ENCODE measurements around the gene P4HA2.
A peak's percentile ranks its signal among the peaks of the same experiment; 100 is the strongest.

The P4HA2 gene

GRCh38 chr5:132203464-132203818 is 24.2 kb downstream of the P4HA2 start:
- TF ChIP-seq, protein P1, sequence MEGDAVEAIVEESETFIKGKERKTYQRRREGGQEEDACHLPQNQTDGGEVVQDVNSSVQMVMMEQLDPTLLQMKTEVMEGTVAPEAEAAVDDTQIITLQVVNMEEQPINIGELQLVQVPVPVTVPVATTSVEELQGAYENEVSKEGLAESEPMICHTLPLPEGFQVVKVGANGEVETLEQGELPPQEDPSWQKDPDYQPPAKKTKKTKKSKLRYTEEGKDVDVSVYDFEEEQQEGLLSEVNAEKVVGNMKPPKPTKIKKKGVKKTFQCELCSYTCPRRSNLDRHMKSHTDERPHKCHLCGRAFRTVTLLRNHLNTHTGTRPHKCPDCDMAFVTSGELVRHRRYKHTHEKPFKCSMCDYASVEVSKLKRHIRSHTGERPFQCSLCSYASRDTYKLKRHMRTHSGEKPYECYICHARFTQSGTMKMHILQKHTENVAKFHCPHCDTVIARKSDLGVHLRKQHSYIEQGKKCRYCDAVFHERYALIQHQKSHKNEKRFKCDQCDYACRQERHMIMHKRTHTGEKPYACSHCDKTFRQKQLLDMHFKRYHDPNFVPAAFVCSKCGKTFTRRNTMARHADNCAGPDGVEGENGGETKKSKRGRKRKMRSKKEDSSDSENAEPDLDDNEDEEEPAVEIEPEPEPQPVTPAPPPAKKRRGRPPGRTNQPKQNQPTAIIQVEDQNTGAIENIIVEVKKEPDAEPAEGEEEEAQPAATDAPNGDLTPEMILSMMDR (conservative IDR thresholded peaks at IDR 0.05) = no peak

DNA sequence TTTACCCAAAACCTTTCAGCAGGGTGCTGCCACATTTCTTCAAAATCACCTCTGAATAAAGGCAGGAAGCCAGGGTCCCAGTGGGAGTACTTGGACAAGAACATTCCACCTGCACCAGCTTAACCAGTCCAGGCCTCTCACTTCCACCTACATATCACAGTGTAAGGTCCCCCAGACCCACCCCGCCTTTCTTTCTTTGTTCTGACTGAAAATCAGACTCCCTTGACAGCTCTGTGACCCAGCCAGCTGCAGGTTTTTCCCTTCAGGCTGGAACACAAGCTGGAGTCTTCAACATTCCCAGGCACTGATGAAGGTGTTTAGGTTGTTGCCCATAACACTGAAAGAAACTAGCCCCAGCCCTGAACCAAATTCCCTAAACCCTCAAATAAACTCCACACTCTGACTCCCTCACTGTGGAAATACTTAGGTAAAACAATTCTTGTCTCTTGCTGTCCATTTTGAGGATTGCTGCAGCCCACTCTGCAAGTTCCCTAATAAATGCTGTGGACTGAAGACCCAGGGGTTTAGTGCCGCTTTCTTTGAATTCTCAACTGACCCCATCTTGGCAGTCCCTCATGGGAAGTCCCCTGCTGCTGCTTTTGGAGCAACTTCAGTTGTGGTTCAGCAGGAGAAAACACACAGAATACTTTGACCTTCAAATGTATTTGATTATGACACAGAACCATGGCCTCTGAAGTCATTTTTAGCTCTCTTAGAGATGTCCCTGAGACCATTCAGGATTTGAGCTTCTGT is 24.8 kb downstream of the P4HA2 start:
- TF ChIP-seq, protein P1 (conservative IDR thresholded peaks at IDR 0.05) = no peak
- H3K27ac ChIP-seq = no peak overlapping the region

More at GRCh38 chr5:132203464-132203818, 24.2 kb downstream of the P4HA2 start:
- no peak overlapping the region for H3K27ac ChIP-seq

DNA sequence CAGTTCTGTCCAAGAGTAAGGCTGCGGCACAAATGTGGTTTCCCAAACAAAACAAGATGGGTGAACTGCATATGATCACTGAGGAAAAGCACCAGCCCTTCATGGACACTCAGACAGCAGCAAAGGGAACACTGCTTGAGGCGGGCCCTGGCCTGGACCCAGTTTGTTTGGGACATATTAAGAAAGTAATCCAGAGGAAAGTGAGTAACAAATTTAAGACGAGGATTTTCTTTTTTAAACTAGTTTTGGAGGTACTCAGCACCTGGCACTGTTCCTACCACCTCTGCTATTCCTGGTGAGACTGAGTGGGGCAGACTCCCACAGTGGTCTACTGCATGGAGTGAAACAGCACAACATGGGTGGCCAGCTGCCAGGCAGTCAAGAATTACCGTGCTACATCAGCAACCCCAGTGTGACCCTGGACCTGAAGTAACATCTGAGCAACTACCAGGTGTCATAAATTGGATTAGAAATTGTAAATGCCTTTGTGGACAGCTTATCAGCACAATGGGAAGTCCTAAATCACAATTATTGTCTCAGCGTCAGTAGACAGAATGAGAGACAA is 28.5 kb downstream of the P4HA2 start:
- TF ChIP-seq, protein P1 (conservative IDR thresholded peaks at IDR 0.05) = no peak
- H3K27ac ChIP-seq = no peak overlapping the region

DNA sequence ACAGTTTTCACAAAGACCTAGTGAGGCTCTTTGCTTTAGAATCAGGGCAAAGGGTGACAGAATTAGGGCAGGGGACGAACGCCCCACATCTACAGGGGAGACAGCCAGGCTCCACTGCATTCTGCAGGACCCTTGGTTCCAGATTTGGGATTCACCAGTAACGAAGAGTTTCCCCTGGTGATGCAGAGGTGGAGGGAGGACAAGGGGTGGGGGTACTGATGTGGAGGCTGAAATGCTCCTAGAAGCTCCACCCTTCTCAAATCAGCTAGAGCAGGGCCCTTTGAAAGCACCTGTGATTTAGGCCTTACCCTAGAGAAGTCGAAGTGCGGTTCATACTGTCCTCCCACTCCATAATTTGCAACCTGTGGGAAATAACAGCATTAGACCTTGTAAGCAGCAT is 29.1 kb downstream of the P4HA2 start:
- TF ChIP-seq, protein P1 (conservative IDR thresholded peaks at IDR 0.05) = no peak
- no peak overlapping the region for H3K27ac ChIP-seq

- TF ChIP-seq, protein P1 (conservative IDR thresholded peaks at IDR 0.05) = no peak
- no peak overlapping the region for H3K27ac ChIP-seq
Observed at GRCh38 chr5:132195727-132196126, 31.9 kb downstream of the P4HA2 start.

- TF ChIP-seq, protein P1 (conservative IDR thresholded peaks at IDR 0.05) = no peak
- no peak overlapping the region for H3K27ac ChIP-seq
Observed at GRCh38 chr5:132193165-132193694, 34.4 kb downstream of the P4HA2 start.

DNA sequence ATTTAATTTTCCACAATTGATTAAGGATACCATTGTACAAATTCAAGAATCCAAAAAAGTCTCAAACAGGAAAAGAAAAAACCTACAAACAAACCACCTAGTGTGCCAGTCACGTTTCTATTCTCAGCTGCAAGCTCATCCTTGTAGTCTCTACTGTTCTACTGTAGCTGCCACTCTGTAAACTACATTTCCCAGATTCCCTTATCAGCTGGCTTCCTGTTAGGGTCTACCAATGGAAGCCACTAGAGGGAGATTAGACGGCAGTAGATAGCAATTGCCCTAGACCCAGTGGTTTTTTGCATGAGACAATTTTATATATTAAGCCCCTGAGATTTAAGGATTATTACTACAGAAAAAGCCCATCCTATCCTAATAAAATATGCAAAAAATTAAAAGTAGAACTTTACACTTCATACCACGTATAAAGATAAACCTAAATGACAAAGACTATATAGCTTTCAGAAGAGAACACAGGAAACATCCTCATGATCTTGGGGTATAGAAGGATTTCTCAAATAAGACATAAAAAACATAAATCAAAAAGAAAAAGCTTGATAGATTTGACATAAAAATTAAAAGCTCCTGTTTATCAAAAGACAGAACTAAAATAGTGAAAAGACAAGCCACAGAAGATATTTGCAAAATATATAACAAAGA is 37.4 kb downstream of the P4HA2 start:
- TF ChIP-seq, protein P1 (conservative IDR thresholded peaks at IDR 0.05) = peak; percentile 82
- no peak overlapping the region for H3K27ac ChIP-seq

All from VCaP (cell line).